Superior temporal gyrus (tissue), 1 donor: ENCODE measurements around the gene GP1BB.
"Not testable (repeated sequence)": the region's sequence is repeated elsewhere in the genome, so short reads cannot be mapped to it uniquely, and the experiment has no call there.

ENCODE experiments used
- DNase-seq: peaks from one replicate; pipeline ENCODE4 v3.0.0-alpha.2; 2016; ENCODE audit errors: extremely low spot score

GP1BB gene

DNA sequence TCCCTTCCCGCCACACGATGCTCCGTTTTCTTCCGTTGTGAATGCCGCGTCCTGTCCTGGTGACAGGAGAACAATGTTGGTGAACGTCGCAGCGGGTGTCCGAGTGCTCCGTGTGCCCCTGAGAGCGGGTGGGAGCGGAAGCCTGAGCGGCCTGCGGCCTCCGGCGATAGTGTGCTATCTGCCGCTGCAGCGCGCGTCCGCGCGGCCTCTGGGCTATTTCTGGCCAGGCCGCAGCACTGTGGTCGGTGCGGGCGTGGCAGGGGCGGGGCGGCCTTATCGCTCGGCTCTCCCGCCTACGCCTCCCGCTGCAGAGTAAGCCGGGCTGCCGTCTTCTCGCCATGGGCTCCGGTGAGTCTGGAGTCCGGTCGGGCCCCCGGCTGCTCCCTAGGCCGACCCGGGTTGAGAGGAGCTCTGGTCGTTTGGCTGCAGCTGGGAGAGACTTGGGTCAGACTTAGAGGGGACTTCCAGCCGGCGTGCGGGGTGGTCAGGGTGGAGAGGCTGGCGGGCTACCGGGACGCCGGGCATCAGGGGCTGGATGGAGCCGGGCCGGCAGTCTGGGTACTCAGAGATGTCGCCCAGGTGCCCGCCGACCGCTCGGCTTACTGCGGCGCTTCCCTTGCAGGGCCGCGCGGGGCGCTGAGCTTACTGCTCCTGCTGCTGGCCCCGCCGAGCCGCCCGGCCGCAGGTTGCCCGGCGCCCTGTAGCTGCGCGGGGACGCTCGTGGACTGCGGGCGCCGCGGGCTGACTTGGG, at the start of gene GP1BB:
Gene GP1BB, plus strand, starts transcription at position 308 of the 751 bp plus-strand sequence. Its CDS starts 31 bp downstream, at position 339.
- DNase-seq: no peak

DNA sequence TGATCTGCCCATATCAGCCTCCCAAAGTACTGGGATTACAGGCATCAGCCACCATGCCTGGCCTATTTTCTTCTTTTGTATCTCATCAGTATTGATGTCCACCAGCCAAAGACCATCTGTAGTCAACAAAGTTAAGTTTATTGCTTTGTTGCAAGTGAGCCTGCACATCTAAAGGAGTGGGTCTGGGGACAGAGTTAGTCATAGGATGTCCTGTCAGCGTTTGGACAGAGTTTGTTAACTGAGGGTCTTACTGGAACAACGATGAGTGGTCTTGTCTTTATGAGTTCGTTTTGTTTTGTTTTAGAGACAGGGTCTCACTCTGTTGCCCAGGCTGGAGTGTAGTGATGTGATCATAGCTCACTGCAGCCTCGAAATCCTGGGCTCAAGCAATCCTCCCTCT, 49.7 kb upstream of the GP1BB start:
- DNase-seq: no peak

DNA sequence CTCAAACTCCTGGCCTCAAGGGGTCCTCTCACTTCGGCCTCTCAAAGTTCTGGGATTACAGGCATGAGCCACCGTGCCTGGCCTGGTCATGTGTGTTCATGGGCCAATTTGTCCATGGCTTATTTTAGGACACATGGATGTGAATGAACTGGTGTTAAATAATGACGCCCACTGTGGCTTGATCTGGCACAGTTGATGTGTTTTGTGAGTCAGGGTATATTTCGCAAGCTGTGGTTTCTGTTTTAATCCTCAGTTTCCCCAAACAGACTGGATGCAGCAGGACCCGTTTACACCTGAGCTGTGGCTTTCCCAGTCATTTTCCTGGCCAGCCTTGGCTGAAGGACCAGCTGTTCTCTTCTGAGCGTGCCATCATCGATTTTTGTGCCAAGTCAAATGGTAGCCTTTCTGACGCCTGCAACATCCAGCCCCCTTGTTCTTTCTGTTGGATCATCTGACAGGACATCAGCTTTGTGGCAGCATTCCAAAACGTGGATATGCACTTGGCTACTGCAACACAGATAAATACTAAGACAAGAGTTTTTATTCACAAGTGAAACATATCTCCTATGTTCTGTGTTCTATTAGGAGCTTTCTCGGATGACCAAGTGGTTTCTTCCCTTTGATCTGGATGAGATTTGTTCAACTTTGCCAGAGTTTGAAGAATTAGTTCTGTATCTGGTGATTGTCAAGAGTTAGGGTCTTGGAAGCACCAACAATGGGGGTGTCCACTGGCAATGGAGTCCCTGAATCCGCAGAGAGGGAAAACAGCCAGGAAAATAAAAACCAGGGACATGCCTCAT, 49.0 kb upstream of the GP1BB start:
- no peak for DNase-seq

DNA sequence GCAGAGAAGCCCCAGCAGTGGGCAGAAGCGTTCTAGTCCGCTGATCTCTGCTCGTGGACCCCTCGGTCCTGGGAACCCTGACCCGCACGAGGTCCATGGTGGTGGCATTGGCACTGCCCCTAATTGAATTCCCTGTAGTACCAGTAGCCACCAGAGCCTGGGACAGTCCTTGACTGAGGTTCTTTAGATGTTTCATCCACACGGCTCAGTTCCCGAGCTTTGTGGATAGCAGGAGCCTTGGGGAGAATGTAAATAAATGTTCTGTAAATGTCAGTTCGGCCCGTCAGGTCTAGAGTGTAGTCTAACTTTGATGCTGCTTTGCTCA, 48.4 kb upstream of the GP1BB start:
- no peak for DNase-seq

DNA sequence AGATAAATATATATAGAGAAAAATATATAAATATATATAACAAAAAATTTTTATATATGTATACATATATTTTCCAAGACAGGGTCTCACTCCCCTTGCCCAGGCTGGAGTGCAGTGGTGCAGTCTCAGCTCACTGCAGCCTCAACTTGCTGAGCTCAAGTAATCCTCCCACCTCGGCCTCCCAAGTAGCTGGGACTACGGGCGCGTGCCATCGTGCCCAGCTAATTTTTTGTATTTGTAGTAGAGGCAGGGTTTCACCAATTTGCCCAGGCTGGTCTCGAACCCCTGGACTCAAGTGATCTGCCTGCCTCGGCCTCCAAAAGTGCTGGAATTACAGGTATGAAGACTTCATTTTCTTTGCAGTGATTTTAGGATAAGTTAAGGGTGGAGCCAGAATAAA, 47.9 kb upstream of the GP1BB start:
- no peak for DNase-seq

DNA sequence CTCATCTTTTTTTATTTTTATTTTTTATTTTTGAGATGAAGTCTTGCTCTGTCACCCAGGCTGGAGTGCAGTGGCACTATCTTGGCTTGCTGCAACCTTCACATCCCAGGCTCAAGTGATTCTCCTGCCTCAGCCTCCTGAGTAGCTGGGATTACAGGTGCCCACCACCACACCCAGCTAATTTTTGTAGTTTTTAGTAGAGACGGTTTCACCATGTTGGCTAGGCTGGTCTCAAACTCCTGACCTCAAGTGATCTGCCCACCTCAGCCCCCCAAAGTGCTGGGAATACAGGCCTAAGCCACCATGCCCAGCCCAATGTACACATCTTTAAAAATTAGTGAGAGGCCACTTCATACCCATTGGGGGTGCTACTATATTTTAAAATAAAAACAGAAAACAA, 46.9 kb upstream of the GP1BB start:
- DNase-seq: not testable (repeated sequence)

DNA sequence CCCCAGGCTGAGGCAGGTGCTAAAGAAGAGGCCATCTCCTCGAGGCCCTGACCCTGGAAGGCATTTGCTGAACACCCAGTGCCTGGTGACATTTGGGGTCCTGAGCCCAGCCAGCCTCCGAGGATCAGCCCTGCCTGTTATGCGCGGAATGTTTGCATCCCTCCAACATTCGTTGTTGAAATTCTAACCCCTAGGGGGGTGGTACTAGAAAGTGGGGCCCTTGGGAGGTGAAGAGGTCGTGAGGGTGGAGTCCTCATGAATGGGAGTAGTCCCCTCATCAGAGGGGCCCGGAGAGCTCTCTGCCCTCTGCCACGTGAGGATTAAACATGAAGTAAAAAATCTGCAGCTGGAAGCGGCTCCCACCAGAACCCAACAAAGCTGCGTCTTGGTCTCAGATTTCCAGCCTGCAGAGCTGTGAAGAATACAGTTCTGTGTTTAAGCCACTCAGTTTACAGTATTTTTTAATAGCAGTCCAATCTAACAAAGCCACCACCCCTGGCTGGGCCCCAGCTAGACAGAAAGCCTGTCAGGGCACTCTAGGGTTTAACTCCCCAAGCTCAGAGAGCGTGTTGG, 44.3 kb upstream of the GP1BB start:
- DNase-seq: no peak

DNA sequence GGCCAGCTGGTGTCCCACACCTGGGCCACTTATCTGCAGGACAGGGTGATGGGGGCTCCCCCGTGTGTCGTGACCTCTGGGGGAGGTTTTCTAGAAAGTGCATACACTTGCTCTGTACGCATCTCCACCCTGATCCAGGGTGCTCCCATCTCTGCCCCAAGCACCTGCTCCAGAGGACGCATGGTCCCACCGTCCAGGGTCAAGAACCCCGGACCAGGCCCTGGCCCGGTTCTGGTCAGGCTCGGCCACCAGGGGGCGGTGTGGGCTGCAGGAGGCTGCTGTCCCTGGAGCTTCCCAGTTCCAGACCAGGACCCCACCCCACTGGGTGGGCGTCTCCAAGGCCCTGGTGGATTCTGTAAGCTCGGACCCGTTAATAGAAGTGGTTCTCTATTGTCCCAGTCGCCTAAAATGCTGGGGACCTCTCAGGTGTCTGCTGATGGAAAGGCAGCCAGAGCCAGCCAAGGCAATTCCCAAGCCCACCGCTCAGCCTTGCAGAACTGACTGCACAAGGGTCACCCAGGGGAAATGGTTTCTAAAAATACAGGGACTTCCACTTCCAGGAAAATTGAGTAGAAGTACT, 43.7 kb upstream of the GP1BB start:
- DNase-seq: no peak

DNA sequence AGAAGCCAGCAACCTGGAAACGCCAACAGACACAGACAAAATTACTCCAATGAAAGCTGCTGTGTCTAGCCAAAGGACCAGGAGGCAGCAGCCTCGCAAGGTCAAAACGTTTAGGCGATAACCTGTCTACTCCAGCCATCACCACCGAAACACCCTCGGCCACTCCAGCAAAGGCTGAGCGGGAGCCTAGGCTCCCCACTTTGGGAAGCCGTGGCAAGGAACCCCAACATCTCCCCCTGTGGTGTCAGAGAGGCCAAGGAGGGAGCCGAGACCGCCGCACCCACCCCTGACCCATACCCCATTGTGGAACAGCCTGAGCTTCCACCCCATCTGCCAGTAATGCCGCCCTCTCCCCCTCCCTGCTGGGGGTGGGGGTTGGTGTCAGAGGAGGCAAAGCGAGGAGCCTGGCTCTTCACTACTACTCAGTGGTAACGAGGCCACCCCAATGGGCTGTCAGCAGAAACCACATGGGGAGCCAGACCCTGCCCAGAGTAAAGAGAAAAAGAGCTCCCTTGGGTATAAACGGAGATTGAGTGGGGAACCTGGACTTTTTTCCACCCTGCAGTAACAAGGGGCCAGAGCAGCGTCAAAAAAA, 43.0 kb upstream of the GP1BB start:
- no peak for DNase-seq

DNA sequence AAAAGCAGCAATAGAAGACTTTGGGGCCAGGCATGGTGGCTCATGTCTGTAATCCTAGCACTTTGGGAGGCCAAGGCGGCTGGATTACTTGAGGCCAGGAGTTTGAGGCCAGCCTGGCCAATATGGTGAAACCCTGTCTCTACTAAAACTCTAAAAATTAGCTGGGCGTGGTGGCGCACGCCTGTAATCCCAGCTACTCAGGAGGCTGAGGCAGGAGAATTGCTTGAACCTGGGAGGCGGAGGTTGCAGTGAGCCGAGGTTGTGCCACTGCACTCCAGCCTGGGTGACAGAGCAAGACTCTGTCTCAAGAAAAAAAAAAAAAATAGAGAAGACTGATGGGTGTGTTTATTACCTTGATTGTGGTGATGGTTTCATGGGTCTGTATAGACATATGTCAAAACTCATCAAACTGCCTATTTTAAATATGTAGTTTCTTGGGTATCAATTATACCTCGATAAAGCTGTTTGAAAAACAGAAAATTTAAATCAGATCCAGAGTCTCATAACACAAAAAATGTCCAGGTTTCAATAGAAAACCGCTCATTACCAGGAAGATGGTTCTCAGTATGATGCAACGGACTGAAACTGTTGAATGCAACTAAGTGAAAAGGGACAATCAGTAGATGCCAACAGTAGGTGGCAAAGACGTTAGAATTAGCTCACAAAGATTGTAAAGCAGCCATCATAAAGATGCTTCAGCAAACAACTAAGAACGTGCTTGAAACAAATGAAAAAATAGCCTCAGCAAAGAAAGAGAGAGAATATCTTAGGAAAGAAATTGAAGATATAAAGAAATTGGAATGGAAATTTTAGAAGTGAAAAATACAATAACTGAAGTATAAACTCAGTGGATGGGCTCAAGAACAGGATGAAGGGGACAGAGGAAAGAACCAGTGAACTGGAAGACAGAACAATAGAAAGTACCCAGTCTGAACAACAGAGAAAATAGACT, 42.2 kb upstream of the GP1BB start:
- DNase-seq: no peak

DNA sequence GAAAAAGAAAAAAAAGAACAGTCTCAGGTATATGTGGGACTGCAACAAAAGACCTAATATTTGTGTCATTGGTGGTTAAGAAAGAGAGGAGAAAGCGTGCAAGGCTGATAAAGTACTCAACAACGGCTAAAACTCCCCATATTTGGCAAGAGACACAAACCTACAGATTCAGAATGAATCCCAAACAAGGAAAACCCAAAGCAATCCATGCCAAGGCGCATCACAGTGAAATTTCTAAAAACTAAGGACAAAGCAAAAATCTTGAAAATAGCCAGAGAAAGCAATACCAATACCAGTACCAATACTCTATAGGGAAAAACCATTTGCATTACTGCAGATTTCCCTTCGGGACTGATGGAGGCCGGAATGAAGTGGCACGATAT, 41.5 kb upstream of the GP1BB start:
- no peak for DNase-seq

DNA sequence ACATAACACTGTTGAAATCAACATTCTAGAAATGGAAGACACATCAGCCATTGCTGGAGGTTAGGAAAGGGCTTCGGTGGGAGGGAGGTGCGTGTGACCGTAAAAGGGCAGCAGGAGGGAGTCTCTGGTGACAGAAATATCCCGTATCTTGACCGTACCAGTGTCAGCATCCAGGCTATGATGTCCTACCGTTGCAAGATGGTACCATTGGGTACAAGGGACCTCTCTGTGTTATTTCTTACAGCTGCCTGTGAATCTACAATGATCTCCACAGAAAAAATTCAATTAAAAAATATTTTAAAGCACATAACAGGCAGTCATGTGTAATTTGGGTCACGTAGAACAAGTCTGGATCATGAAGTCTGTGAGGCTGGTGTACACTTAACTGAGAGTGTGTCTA, 36.4 kb upstream of the GP1BB start:
- DNase-seq: no peak

DNA sequence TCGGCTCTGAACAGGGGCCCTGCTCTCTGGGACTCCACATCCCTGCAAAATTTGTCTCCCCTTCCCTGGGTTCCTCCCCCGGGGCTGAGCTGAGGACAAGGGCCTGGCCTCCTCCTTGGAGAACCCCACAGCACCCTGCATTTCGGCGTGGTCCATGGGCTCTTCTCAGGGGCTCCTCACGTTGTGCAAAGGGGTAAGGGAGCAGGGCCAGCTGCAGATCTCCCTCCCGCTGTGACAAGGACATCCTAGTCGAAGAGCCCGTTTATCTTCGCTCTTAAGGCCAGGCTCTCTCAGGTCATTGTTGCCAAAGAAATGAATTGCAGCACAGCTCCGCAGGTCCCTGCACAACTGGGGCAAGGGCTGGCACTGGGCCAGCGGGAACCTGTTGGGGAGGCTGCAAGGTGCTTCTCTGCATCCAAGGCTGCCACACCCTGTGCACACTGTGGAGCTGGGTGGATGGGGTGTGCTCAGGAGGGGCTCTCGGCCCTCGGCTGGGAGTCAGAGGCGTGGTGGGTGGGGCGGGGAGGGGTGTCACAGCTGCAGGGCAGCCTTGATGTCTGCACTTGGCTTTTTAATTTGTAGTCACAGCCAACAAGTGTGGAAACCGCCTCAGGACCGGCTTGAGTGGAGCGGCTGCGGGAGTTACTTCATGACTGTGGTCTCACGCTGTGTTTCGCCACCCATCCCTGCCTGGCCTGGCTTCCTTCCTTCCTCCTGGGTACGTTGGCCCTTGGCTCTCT, 35.6 kb upstream of the GP1BB start:
- no peak for DNase-seq

DNA sequence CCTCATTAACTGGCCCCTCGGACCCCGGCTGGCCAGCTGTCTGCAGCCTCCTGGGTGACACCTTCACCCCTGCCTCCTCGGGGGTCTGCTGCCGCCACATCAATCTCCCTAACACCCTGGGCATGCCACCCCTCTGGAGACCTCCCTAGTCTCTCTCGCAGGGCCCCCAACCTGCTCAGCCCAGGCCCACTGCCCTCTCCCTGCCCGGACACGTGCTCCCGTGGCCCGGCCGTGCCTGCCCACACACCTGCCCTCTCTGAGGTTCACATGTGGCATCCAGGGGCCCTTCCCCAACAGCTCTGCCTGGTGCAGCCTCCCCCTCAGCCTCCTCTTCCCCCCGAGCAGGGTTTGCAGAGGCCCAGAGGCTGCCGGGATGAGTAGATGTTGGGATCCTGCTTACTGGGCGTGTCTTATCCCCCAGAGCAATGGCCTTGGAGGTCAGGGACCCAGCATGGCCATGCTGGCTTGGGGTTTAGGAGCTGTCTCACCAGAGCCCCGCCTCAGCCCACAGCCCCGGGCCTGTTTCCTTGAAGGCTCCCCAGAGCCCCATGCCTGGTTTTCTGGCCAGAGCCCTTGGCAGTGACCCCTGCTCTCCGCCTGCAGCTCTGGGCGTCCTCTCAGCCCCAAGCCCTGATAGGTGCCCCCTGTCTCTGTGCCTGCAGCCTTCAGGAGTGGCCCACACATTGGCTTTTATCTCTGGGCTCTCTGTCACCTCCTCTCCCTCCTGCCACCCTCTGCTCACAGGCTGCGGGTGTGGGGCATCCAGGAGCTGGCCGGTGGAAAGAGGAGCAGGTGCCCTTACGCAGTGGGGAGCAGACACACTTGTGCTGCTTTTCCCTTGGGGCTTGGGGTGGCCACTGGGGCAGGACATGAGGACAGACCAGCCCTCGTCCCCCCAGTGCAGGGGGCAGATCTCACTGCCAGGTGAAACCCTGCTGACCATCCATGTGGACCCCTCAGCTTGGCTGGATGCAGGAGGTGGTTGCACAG, 34.7 kb upstream of the GP1BB start:
- no peak for DNase-seq

DNA sequence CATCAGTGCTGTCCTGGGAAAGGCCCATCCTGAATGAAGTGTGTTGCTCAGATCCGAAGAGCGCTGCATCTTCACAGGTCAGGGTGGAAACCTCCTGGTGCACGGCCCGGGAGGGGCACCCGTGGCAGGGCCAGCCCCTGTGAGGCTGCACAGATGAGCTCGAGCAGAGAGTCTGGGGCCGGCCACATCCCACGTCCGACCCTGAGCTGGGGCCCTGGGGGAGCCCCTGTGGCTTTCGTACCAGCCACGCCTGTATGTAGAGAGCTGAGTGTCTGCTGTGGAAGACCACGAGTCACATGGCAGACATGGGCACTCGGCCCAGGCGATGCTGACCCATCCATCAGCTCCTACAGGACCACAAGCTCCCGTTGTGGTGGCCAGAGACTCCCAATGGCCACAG, 33.9 kb upstream of the GP1BB start:
- no peak for DNase-seq

DNA sequence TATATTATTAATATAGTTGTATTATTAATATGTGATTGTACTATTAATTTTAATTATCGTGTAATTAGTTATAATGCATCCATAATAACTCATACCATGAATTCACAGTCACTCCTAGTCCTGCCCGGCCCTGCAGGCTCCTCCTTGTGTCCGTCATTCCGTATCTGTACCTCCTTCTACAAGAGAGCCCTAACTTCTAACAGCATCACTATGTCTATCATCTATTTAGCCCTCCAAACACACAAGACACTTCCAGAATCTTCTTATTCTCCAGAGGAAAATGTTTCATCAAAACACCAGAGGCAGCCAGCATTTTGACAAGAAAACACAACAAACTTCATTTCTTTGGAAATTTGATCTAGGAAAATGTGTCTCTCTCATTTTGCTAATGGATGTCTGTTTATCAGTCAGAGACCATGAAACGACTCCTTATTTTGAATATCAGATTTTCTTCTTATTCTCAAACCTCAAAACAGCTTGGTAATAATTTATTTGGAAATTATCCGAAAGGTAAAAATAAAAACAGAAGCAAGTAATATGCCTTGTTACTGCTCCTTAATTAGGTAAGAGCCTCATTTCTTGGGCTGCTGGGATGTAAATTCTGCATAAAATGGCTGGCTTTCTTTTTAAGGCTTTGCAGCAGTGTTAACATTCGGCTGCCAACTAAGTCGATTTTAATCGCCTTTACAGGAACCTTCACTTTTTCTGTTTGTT, 32.2 kb upstream of the GP1BB start:
- DNase-seq: peak; percentile 19

DNA sequence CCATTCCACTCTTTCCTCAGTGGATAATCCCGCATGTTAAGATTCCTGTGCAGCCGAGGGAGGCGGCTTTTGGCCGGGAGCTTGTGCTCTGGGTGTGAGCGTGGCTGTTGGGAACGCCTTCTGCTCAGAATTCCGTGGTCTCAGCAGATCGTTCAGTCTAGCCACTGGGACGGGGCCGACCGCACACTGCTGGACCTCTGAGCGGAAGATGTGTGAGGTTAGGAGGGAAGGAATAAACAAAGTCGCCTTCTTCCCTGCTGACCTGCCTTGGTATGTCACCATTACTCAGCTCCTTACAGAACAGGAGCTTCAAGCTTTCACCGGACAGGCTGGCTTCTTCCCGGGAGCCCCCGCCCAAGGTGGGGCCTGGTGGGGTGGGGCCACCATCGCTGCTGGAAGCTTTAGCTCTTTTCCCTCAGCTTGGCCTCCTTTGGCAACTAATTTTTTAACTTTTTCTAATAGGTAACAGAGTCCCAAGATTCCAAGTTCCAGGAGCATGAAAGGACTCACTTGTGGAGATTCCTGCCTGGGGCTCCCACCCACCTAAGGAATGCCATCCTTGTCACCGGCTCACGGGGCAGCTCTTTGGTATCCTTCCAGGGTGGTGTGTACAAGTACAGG, 31.5 kb upstream of the GP1BB start:
- DNase-seq: no peak

DNA sequence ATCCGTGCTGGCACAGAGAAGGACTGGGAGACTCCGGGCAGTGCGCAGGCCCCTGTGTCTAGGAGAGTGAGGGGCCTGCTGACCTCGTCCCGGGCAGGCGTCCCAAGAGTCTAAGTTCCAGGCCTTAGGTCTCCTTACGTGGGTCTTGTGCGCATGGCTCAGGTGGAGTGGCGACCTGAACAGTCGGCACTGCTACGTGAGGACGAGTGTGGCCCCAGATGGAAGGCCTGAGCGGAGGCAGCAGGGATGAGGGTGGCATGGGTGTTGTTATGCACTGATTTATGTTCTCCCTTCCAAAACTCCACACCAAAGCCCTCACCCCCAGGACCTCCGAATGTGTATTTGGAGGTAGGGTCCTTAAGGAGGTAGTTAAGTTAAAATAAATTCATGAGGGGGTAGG, 29.8 kb upstream of the GP1BB start:
- DNase-seq: no peak
